Ishikawa (cell line): ENCODE measurements around the gene B3GAT1.

Experiments used
- RAD21 ChIP-seq: IDR thresholded peaks from 2 replicates; pipeline ENCODE4 v1.6.1; 2012; ENCODE audit warnings: low read depth
- REST ChIP-seq: IDR thresholded peaks from 2 replicates; pipeline ENCODE4 v1.6.1; 2012; ENCODE audit warnings: low read depth, mild to moderate bottlenecking
- TAF1 ChIP-seq: IDR thresholded peaks from 2 replicates; pipeline ENCODE4 v1.6.1; 2012; ENCODE audit warnings: low read depth, mild to moderate bottlenecking
- YY1 ChIP-seq: IDR thresholded peaks from 2 replicates; pipeline ENCODE4 v1.6.1; 2012; ENCODE audit warnings: low read depth
- TF ChIP-seq, protein P1 (sequence below): IDR thresholded peaks from 2 replicates; pipeline ENCODE4 v1.6.1; 2012

DNA sequence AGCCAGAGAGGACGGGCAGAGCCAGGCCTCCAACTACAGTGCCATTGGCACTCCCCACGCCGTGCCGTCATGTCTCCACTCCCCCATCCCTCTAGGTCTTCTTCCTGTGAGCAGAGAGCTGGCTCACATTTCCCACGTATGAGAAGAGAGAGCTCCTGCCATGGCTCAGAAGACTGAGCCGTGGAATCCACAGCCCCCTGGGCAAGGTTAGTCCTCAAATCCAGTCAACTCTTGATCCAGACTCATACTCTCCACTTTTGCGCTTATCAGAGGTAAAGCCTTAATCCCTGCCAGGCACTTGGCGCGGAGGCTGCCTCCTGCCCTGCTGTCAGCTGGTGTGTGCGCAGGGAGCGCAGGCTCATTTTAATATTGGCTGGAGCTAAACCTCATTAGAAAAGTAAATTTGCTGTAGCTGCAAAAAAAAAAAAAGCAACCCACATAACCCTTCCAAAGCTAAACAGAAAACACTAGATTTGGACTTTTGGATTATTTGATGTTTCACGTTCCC lies 4.7 kb downstream of the B3GAT1 start:
- TF ChIP-seq TAF1 (no peak), YY1 (no peak), RAD21 (no peak), REST (no peak)
- TF ChIP-seq, protein P1, sequence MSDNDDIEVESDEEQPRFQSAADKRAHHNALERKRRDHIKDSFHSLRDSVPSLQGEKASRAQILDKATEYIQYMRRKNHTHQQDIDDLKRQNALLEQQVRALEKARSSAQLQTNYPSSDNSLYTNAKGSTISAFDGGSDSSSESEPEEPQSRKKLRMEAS, result no peak
